Measurements from ENCODE around the gene TRDN.

TRDN gene

GRCh38 chr6:123171341-123172115 is 465.2 kb downstream of the TRDN start:
- no peak for DNase-seq (ENCODE audit: low read depth in 3 of 3)

- DNase-seq (ENCODE audit: low read depth in 3 of 3) = no peak
Measured at GRCh38 chr6:123169774-123170095, 467.0 kb downstream of the TRDN start.

- DNase-seq (ENCODE audit: low read depth in 3 of 3) = no peak
Measured at GRCh38 chr6:123168892-123169773, 467.6 kb downstream of the TRDN start.

GRCh38 chr6:123168466-123168865 is 468.3 kb downstream of the TRDN start:
- DNase-seq (ENCODE audit: low read depth in 3 of 3) = no peak
